K562 (cell line): ENCODE results near the gene MYH9. TPM values are rescaled to one million over a fixed set of nuclear protein-coding genes. Genes with fewer than 3 reads are reported as not detected.

Source experiments
- ATAC-seq: fragments of 200-7000 bp; cut with Tn5 transposase; 3 replicates; pipeline ENCODE4 v1.9.1; 2020; ENCODE audit warnings: moderate library complexity
- BruUV-seq: library from RNA; stranded (reverse); fragments of 400-500 nt; replicated peaks from 2 replicates; lab custom pipeline; 2021; lab: Mats Ljungman, UMichigan
- CTCF ChIA-PET: fragments of 300-600 bp; formaldehyde crosslinking; extraction: SDS; loops from one replicate; lab custom pipeline; 2021; ENCODE audit warnings: low intra/inter-chr PET ratio; lab: Yijun Ruan, JAX
- POLR2A ChIA-PET: fragments of 300-600, 350-650 bp; sonication (Branson Sonifier 250); formaldehyde crosslinking; extraction: SDS; loops from one replicate; lab custom pipeline; 2021; ENCODE audit warnings: antibody characterized with exemption, inconsistent platforms; lab: Yijun Ruan, JAX
- DNase-seq, 4 experiments: peaks; one replicate each; pipeline versions ENCODE4 v3.0.0 to v3.0.0-alpha.2; 2011 to 2018; ENCODE audit warnings: low spot score in 3 of 4, mixed read lengths in 3 of 4; ENCODE audit errors: extremely low read depth in 1 of 4
- FAIRE-seq: peaks from 2 replicates; lab custom pipeline; 2011; peaks lifted over from hg19 to GRCh38; lab: Jason Lieb, UNC
- H2AFZ ChIP-seq: 2 replicates; pipeline ENCODE4 v1.6.0; 2011; ENCODE audit warnings: low read depth, low read length, control low read depth, inconsistent platforms
- H3K27ac ChIP-seq: fragments of 200-600 bp; 3 replicates; pipeline ENCODE4 v1.8.0; 2011; ENCODE audit warnings: low read depth, mild to moderate bottlenecking, control low read depth, inconsistent platforms, low read length, moderate library complexity, mixed read lengths; ENCODE audit errors: extremely low read depth
- H3K27me3 ChIP-seq, 2 experiments: fragments of 300-600 bp in 1 of 2; 2 replicates in 1 of 2; 3 replicates in 1 of 2; pipeline versions ENCODE4 v1.6.0 to v1.8.0; 2011; ENCODE audit warnings: inconsistent platforms in 2 of 2, low read length in 2 of 2, mild to moderate bottlenecking in 1 of 2, mixed read lengths in 1 of 2, moderate library complexity in 1 of 2; ENCODE audit not compliant: control insufficient read depth in 2 of 2, insufficient read depth in 2 of 2
- H3K36me3 ChIP-seq: fragments of 300-600 bp; 3 replicates; pipeline ENCODE4 v1.8.0; 2011; ENCODE audit warnings: mild to moderate bottlenecking, low read length, inconsistent platforms; ENCODE audit not compliant: control insufficient read depth, insufficient read depth
- H3K4me1 ChIP-seq, 2 experiments: fragments of 200-600 bp in 1 of 2; replicated peaks in 1 of 2; 2 replicates in 1 of 2; 3 replicates in 1 of 2; pipeline versions ENCODE4 v1.5.1 to v1.8.0; 2011; ENCODE audit warnings: inconsistent platforms in 2 of 2, low read length in 2 of 2, mild to moderate bottlenecking in 1 of 2, mixed read lengths in 1 of 2, moderate library complexity in 1 of 2; ENCODE audit not compliant: control insufficient read depth in 2 of 2, insufficient read depth in 2 of 2
- H3K4me2 ChIP-seq: 2 replicates; pipeline ENCODE4 v1.6.1; 2011; ENCODE audit warnings: low read length, control low read depth, inconsistent platforms, mixed read lengths; ENCODE audit not compliant: insufficient read depth
- H3K4me3 ChIP-seq: fragments of 200-600 bp; sonication (generic), shearing (Covaris generic); 2 replicates; pipeline ENCODE4 v1.5.1; 2016; ENCODE audit warnings: control low read depth, inconsistent platforms
- H3K79me2 ChIP-seq: fragments of 200-600 bp; 3 replicates; pipeline ENCODE4 v1.8.0; 2011; ENCODE audit warnings: low read length, inconsistent platforms; ENCODE audit not compliant: control insufficient read depth, insufficient read depth
- H3K9ac ChIP-seq, 2 experiments: 2 replicates each; pipeline versions ENCODE4 v1.6.0 to v1.6.1; 2011; ENCODE audit warnings: low read depth in 2 of 2, low read length in 2 of 2, control low read depth in 1 of 2, inconsistent platforms in 1 of 2, mild to moderate bottlenecking in 1 of 2, mixed read lengths in 1 of 2; ENCODE audit not compliant: insufficient read depth in 1 of 2
- H3K9me1 ChIP-seq: one replicate; pipeline ENCODE4 v1.6.0; 2011; ENCODE audit warnings: inconsistent platforms, mild to moderate bottlenecking, low read length, moderate library complexity; ENCODE audit not compliant: control insufficient read depth, insufficient read depth
- H3K9me3 ChIP-seq: replicated peaks from 2 replicates; pipeline ENCODE4 v1.5.1; 2011; ENCODE audit warnings: low read depth, low read length, inconsistent platforms; ENCODE audit not compliant: control insufficient read depth, insufficient read depth
- H4K20me1 ChIP-seq: replicated peaks from 2 replicates; pipeline ENCODE4 v1.6.1; 2011; ENCODE audit warnings: low read length, inconsistent platforms, mixed read lengths; ENCODE audit not compliant: control insufficient read depth, insufficient read depth
- BRD4 ChIP-seq: fragments of 200-600 bp; sonication (generic); IDR thresholded peaks from 2 replicates; pipeline ENCODE4 v1.6.1; 2017; ENCODE audit warnings: inconsistent platforms
- DACH1 ChIP-seq: fragments of 450-650 bp; IDR thresholded peaks from 2 replicates; pipeline ENCODE4 v1.6.1; 2018; ENCODE audit not compliant: partially characterized antibody
- HNRNPH1 ChIP-seq: fragments of 200-400 bp; formaldehyde crosslinking; optimal IDR thresholded peaks from 2 replicates; pipeline ENCODE3; 2017; ENCODE audit warnings: low read depth, mild to moderate bottlenecking, low read length, moderate library complexity
- KDM1A ChIP-seq, 2 experiments: fragments of 450-650 bp; IDR thresholded peaks; 2 replicates each; pipeline ENCODE4 v1.6.1; 2016; ENCODE audit warnings: mild to moderate bottlenecking in 2 of 2
- NR4A1 ChIP-seq, 2 experiments: fragments of 250-450 bp in 1 of 2; fragments of 450-650 bp in 1 of 2; sonication (Bioruptor Pico) in 1 of 2; IDR thresholded peaks; 2 replicates each; pipeline versions ENCODE4 v1.4.0 to v1.6.1; 2016 to 2020; ENCODE audit warnings: mild to moderate bottlenecking in 2 of 2, missing compliant biosample characterization in 1 of 2, missing genetic modification characterization in 1 of 2, moderate library complexity in 1 of 2
- PTBP1 ChIP-seq: fragments of 200-400 bp; formaldehyde crosslinking; IDR thresholded peaks from 2 replicates; pipeline ENCODE4 v1.6.1; 2017; ENCODE audit warnings: low read depth, low read length
- SRSF1 ChIP-seq: fragments of 200-400 bp; formaldehyde crosslinking; IDR thresholded peaks from 2 replicates; pipeline ENCODE4 v1.6.1; 2017; ENCODE audit warnings: mild to moderate bottlenecking, low read depth, low read length, moderate library complexity
- TBL1XR1 ChIP-seq, 2 experiments: IDR thresholded peaks; 2 replicates each; pipeline ENCODE4 v1.6.1; 2012; ENCODE audit warnings: improper control_type of control experiment in 2 of 2, low read length in 2 of 2, mild to moderate bottlenecking in 1 of 2
- TFAP4 ChIP-seq: sonication (generic); formaldehyde crosslinking; IDR thresholded peaks from 2 replicates; pipeline ENCODE4 v1.8.0; 2022; ENCODE audit warnings: missing genetic modification reagents, mild to moderate bottlenecking, moderate library complexity, borderline replicate concordance
- USF1 ChIP-seq: sonication (generic); formaldehyde crosslinking; IDR thresholded peaks from 2 replicates; pipeline ENCODE4 v1.9.0; 2022; ENCODE audit warnings: mild to moderate bottlenecking, missing genetic modification reagents
- YBX1 ChIP-seq: fragments of 450-650 bp; IDR thresholded peaks from 2 replicates; pipeline ENCODE4 v1.7.1; 2016; ENCODE audit warnings: mild to moderate bottlenecking
- ZBTB12 ChIP-seq: fragments of 250-450 bp; sonication (Bioruptor Pico); IDR thresholded peaks from 2 replicates; pipeline ENCODE4 v1.4.0; 2020
- ZFP1 ChIP-seq: fragments of 450-650 bp; formaldehyde crosslinking; IDR thresholded peaks from 2 replicates; pipeline ENCODE4 v1.4.0; 2020; ENCODE audit warnings: mild to moderate bottlenecking, mixed read lengths
- ZNF507 ChIP-seq: conservative IDR thresholded peaks from 2 replicates; pipeline ENCODE4 v1.6.1; 2017; ENCODE audit warnings: missing genetic modification characterization, missing compliant biosample characterization
- WGBS: fragments of 100-300 bp; shearing (Covaris generic); methylation state at CpG from one replicate; pipeline ENCODE4 v1.1.6; 2016; ENCODE audit warnings: low coverage, mixed read lengths; ENCODE audit not compliant: insufficient coverage; ENCODE audit errors: missing lambda C conversion rate; 5-methylcytosine and 5-hydroxymethylcytosine counted together
- in situ Hi-C: fragments of 300-500 bp; cut with MboI; formaldehyde crosslinking; loops from 4 replicates; pipeline ENCODE4 v1.15.0; 2018; ENCODE audit warnings: inconsistent platforms, mixed read lengths
- intact Hi-C: fragments of 100-400 bp; cut with micrococcal nuclease; formaldehyde crosslinking; loops from 2 replicates; pipeline ENCODE4 v1.14.2; 2022
- polyA plus RNA-seq, 8 experiments: library from polyadenylated mRNA; depleted of rRNA in 4 of 8; stranded (reverse) in 5 of 8; unstranded in 3 of 8; fragments of >200 nt; fragmentation: Nextera tagmentation in 2 of 8; fragmentation: Illumina TruSeq in 1 of 8; extraction: Ambion mirVana in 2 of 8; extraction: Trizol in 1 of 8; gene quantifications; 2 replicates each; pipeline versions ENCODE4 v1.2.1 to v1.2.3, GENCODE V29; 2011 to 2014; ENCODE audit warnings: inconsistent platforms in 1 of 8, missing spikeins in 1 of 8
- total RNA-seq, 7 experiments: library from RNA; depleted of rRNA in 6 of 7; stranded (reverse); fragments of >200 nt in 6 of 7; fragmentation: Illumina TruSeq in 2 of 7; extraction: Trizol in 2 of 7; gene quantifications; 2 replicates each; pipeline versions ENCODE4 v1.2.1 to v1.2.3, GENCODE V29; 2011 to 2021; ENCODE audit warnings: low replicate concordance in 1 of 7

The MYH9 gene
- total and polyA plus RNA-seq, 9 of the 15 experiments (the other 6 are each of a cell fraction or from before 2014, with no cell fraction given) = 0.71 to 111 (median 24.6) TPM

- DNase-seq (no peak), ATAC-seq (no peak), FAIRE-seq (no peak)
- H3K4me2 ChIP-seq = no peak overlapping the region
- no peaks in the 10 kb centered on the region for H3K4me1 ChIP-seq
- no peaks in the 10 kb centered on the region for H3K79me2 ChIP-seq
- H3K9me3 ChIP-seq = no peaks in the 10 kb centered on the region
- CTCF ChIA-PET = no interaction called here
- H3K27me3 ChIP-seq = no peaks in the 10 kb centered on the region
- H4K20me1 ChIP-seq = no peaks in the 10 kb centered on the region; the same call in 1 of the 2 replicates
- intact Hi-C loops = no loop called here
- no TSS peak for BruUV-seq
- H3K9me1 ChIP-seq = no peaks in the 10 kb centered on the region
- no peak overlapping the region for H3K4me3 ChIP-seq
- in situ Hi-C loops = loop anchor here (5.0 kb wide), 1 partner anchor 169 kb away; no protein-coding TSS in a partner anchor
- H3K9ac ChIP-seq = no peak overlapping the region
- no peak overlapping the region for H2AFZ ChIP-seq
- H3K36me3 ChIP-seq = peaks cover 89% of the 10 kb centered on the region; the same call in 2 of the 3 replicates
- POLR2A ChIA-PET = interaction anchor here (0.7 kb wide), 2 partner anchors 11 to 196 kb away, joined by 3 read pairs; no protein-coding TSS in a partner anchor
- no peak overlapping the region for H3K27ac ChIP-seq
- no peak for TF ChIP-seq KDM1A (IDR thresholded peaks at IDR 0.05)
- TF ChIP-seq BRD4 = no peak
- no peak for TF ChIP-seq TFAP4
- TF ChIP-seq SRSF1 = no peak
- TF ChIP-seq NR4A1 (CRISPR knock-in tag; IDR thresholded peaks at IDR 0.05) = no peak
- TF ChIP-seq NR4A1 (tag; IDR thresholded peaks at IDR 0.05) = no peak
- TF ChIP-seq YBX1 = no peak
- no peak for TF ChIP-seq TBL1XR1 (IDR thresholded peaks at IDR 0.05; ENCODE audit: low read length in 2 of 2)
- TF ChIP-seq HNRNPH1 = no peak
- no peak for TF ChIP-seq ZNF507 (tag)
- no peak for TF ChIP-seq PTBP1
- TF ChIP-seq USF1 (CRISPR knock-in tag) = no peak
- TF ChIP-seq DACH1 = no peak
- no peak for TF ChIP-seq ZFP1 (CRISPR knock-in tag)
- TF ChIP-seq ZBTB12 (CRISPR knock-in tag) = no peak
- WGBS = 100% methylated on average over 6 of the region's 13 CpGs
Measured at GRCh38 chr22:36298601-36299000, 89.2 kb downstream of the MYH9 start.
